ENCODE results near the gene XXYLT1. TPM values are rescaled to one million over a fixed set of nuclear protein-coding genes. Genes with fewer than 3 reads are reported as not detected.

Gene XXYLT1
- total RNA-seq, 1 donor, result 32.8 TPM

DNA sequence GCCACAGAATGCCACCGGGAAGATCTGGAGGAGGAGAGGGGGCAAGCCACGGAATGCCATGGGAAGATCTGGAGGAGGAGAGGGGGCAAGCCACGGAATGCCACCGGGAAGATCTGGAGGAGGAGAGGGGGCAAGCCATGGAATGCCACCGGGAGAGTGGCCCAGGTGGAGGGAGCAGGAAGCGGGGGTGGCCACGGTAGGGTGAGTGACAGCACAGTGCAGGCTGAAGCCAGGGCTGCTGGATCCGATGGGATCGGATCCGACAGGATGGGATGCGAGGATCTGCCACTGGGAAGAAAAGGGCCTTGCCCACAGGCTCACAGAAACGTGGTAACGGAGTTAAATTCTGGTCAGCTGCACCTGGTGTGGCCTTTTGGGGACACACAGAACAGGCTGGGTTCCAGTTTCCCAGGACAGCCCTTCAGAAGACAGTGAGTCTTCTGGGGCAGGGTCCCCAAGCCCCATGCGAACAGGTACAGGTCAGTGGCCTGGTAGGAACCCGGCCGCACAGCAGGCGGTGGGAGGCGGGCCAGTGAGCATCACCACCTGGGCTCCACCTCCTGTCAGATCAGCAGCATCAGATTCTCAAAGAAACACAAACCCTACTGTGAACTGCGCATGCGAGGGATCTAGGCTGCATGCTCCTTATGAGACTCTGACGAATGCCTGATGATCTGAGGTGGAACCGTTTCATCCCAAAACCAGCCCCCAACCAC is 58.8 kb downstream of the XXYLT1 start:
- TF ChIP-seq, protein P1, sequence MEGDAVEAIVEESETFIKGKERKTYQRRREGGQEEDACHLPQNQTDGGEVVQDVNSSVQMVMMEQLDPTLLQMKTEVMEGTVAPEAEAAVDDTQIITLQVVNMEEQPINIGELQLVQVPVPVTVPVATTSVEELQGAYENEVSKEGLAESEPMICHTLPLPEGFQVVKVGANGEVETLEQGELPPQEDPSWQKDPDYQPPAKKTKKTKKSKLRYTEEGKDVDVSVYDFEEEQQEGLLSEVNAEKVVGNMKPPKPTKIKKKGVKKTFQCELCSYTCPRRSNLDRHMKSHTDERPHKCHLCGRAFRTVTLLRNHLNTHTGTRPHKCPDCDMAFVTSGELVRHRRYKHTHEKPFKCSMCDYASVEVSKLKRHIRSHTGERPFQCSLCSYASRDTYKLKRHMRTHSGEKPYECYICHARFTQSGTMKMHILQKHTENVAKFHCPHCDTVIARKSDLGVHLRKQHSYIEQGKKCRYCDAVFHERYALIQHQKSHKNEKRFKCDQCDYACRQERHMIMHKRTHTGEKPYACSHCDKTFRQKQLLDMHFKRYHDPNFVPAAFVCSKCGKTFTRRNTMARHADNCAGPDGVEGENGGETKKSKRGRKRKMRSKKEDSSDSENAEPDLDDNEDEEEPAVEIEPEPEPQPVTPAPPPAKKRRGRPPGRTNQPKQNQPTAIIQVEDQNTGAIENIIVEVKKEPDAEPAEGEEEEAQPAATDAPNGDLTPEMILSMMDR (IDR thresholded peaks at IDR 0.05; ENCODE audit: insufficient read depth, low read depth, low read length), result no peak
- H3K4me3 ChIP-seq (ENCODE audit: low read depth, low read length), result no peak overlapping the region
- no peak for DNase-seq (ENCODE audit: low read depth)

DNA sequence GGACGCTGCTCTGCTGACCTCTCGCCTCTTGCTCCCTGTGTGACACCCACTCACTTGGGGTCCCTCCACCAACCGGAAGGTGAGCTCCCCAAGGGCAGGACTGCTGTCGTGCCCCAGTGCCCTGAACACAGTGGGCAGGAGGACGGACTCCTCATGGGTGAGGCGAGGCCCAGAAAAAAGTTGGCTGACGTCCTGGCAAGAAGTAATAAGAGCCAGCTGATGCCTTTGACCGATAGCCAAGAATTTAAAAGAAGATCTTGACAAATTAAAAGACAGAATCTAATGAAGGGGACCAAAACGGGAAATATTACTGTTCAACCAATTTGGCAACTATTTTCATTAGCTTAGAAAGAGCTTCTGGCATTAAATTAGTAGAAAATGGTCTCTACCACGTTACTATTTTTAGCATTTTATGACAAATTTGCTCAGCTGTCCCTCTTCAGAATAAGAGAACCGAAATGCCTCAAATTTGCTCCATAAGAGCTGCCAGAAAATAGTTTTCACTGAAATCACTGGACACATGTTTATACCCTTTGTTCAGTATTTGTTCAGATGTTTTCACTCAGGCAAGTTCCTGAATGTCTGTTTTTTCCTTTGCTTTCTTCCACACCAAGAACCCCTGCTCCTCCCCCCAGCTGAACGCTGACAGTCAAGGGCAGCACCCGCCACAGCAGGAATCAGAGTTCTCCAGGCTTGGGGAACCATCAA is 60.5 kb downstream of the XXYLT1 start:
- DNase-seq (ENCODE audit: low read depth), result peak; percentile 73
- TF ChIP-seq, protein P1 (IDR thresholded peaks at IDR 0.05; ENCODE audit: insufficient read depth, low read depth, low read length), result no peak
- no peak overlapping the region for H3K4me3 ChIP-seq (ENCODE audit: low read depth, low read length)

DNA sequence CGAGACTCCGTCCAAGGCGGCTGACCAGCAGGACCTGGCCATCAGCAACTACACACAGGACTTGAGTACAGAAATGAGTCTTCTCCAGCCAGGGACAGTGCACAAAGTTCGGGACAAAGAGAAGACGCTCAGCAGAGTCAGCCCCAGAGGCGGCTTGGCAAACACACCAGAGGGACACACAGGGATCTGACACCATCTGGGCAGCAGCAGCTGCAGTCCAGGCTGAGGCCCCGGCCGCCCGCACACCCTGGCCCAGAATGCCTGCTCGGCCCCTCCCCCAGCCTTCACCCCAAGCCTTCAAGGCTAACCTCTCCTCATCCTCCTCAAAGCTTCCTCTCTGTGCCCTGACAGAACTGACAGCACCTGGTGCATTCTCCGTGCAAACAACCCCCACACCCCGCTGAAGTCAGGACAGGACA is 61.1 kb downstream of the XXYLT1 start:
- peak; percentile 49 for DNase-seq (ENCODE audit: low read depth)
- TF ChIP-seq, protein P1 (IDR thresholded peaks at IDR 0.05; ENCODE audit: insufficient read depth, low read depth, low read length), result no peak
- H3K4me3 ChIP-seq (ENCODE audit: low read depth, low read length), result no peak overlapping the region

DNA sequence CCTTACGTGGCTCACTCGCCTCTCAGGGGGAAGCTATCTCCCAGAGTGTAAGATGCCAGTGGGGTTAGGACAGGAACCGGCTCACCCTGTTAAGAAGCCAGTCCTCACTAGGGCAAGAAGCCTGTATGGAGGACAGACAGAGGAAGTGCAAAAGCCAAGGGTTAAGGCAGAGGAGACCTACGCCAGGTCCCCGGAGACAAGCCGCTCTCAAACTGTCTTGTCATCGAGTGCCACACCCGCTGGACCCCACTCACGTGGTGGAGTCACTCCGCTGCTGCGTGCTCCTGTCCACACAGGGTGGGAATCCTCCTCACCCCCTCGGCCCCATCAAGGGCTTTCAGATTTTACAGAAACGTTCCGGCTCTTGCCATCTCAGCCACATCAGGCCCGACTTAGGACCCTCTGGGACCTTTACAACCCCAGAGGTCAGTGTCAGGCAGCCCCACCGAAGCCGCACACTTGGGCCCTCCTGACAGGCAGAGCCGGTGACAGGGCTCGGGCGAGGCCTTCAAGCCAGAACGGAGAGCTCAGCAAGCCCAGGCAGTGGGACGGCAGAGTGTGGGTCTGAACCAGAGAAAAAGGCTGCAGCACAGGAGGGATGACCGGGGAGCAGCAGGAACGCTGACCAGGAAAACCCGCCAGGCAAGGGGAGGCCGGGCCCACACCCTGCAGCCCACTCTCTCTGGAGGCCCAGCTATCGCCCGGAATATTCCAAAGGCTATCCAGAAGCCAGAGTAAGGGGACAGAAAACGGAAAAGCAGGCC is 61.7 kb downstream of the XXYLT1 start:
- peak; percentile 28 for DNase-seq (ENCODE audit: low read depth)
- H3K4me3 ChIP-seq (ENCODE audit: low read depth, low read length), result no peak overlapping the region

DNA sequence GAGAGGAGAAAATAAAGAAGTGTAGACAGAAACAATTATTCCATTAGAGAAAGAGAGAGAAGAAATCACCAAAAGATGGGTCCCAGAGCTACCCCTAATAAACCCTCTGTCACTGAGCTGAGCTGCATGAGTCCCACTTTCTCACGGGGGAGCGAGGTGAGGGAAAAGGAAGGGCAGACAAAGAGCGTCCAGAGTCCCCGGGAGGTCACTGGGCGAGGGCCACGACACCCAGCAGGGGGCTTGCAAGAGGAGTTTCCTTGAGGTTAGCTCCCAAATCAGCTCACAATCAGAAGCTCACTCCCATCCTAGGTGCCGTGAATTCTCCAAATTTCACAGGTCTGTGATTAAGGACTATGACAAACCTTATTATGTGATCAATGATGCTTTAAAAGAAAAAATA is 62.3 kb downstream of the XXYLT1 start:
- no peak for DNase-seq (ENCODE audit: low read depth)
- TF ChIP-seq, protein P1 (IDR thresholded peaks at IDR 0.05; ENCODE audit: insufficient read depth, low read depth, low read length), result no peak
- no peak overlapping the region for H3K4me3 ChIP-seq (ENCODE audit: low read depth, low read length)

More for the DNA sequence above, 61.7 kb downstream of the XXYLT1 start:
- TF ChIP-seq, protein P1 (IDR thresholded peaks at IDR 0.05; ENCODE audit: insufficient read depth, low read depth, low read length), result no peak

DNA sequence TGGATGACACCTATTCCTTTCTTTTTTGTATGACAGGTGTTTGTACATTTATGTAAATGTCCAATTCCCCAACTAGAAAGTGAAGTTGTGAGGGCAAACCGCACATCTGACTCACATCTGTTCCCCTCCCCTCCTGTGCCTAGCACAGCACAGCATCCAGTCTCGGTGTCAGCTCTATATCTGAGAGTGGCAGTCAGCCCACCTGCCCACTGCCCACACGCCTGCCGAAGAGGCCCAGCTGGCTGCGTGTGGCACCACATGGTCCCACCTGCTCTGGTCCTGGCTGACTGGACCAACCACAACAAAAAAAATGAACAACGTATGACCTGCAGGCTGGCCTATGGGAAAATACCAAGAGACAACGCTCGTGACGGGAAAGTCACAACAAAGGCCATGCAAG is 62.8 kb downstream of the XXYLT1 start:
- H3K4me3 ChIP-seq (ENCODE audit: low read depth, low read length), result no peak overlapping the region
- TF ChIP-seq, protein P1 (IDR thresholded peaks at IDR 0.05; ENCODE audit: insufficient read depth, low read depth, low read length), result no peak
- DNase-seq (ENCODE audit: low read depth), result no peak

All from fibroblast of villous mesenchyme (primary cell).